H1 (cell line): ENCODE results near the gene RNF157.

Experiments
- CTCF ChIP-seq, 3 experiments: IDR thresholded peaks; 1 replicate in 2 of 3; 2 replicates in 1 of 3; pipeline versions ENCODE4 v1.5.1 to v1.6.1; 2011; ENCODE audit warnings: low read length in 3 of 3, mild to moderate bottlenecking in 3 of 3, inconsistent platforms in 2 of 3, low read depth in 1 of 3, moderate library complexity in 1 of 3; ENCODE audit not compliant: insufficient read depth in 1 of 3; ENCODE audit errors: control extremely low read depth in 1 of 3
- EGR1 ChIP-seq: IDR thresholded peaks from 2 replicates; pipeline ENCODE4 v1.6.1; 2011; ENCODE audit warnings: low read depth, low read length, borderline replicate concordance
- KDM4A ChIP-seq: IDR thresholded peaks from one replicate; pipeline ENCODE4 v1.7.1; 2012; ENCODE audit warnings: low read depth, mild to moderate bottlenecking, moderate library complexity, low read length, inconsistent platforms; ENCODE audit not compliant: severe bottlenecking
- RXRA ChIP-seq: IDR thresholded peaks from 2 replicates; pipeline ENCODE4 v1.6.1; 2011; ENCODE audit warnings: low read depth, mild to moderate bottlenecking, low read length, moderate library complexity; ENCODE audit not compliant: insufficient read depth
- SAP30 ChIP-seq: fragments of 300-600 bp; sonication (generic); IDR thresholded peaks from 2 replicates; pipeline ENCODE4 v1.7.1; 2012; ENCODE audit warnings: low read length, moderate library complexity, mild to moderate bottlenecking, inconsistent platforms; ENCODE audit not compliant: insufficient read depth, insufficient replicate concordance

- no peak for TF ChIP-seq KDM4A
- TF ChIP-seq CTCF (IDR thresholded peaks at IDR 0.05; ENCODE audit: control extremely low read depth in 1 of 3, insufficient read depth in 1 of 3, low read depth in 1 of 3, low read length in 3 of 3): no peak
- no peak for TF ChIP-seq RXRA
- TF ChIP-seq SAP30: no peak
- no peak for TF ChIP-seq EGR1
Observed at GRCh38 chr17:76263896-76264295, 23.6 kb upstream of the RNF157 start.
